Panc1 (cell line): Measurements from ENCODE around the gene SLC9C1. TPM values are rescaled to one million over a fixed set of nuclear protein-coding genes. Genes with fewer than 3 reads are reported as not detected.

ENCODE experiments used
- ATAC-seq: fragments of 200-7000 bp; cut with Tn5 transposase; 2 replicates; pipeline ENCODE4 v1.9.1; 2020; ENCODE audit warnings: mild to moderate bottlenecking, moderate library complexity
- BruUV-seq: library from RNA; stranded (reverse); fragments of 400-500 nt; replicated peaks from 2 replicates; lab custom pipeline; 2021; lab: Mats Ljungman, UMichigan
- CTCF ChIA-PET: fragments of 300-600 bp; sonication (Branson Sonifier 250); formaldehyde crosslinking; loops from one replicate; lab custom pipeline; 2022; ENCODE audit warnings: antibody characterized with exemption; lab: Charles Lee
- POLR2A ChIA-PET: fragments of 300-600 bp; sonication (Branson Sonifier 250); formaldehyde crosslinking; loops from one replicate; lab custom pipeline; 2022; ENCODE audit warnings: antibody characterized with exemption; lab: Charles Lee
- DNase-seq: peaks from one replicate; pipeline ENCODE4 v3.0.0-alpha.2; 2010; ENCODE audit warnings: low read depth, low spot score
- H3K27ac ChIP-seq: 2 replicates; pipeline ENCODE4 v1.5.1; 2011; ENCODE audit warnings: mild to moderate bottlenecking, low read length, inconsistent platforms
- H3K27me3 ChIP-seq: fragments of 200-500 bp; sonication (Bioruptor generic); 2 replicates; pipeline ENCODE4 v1.6.0; 2014; ENCODE audit warnings: low read length, inconsistent platforms; ENCODE audit not compliant: control insufficient read depth, insufficient read depth
- H3K36me3 ChIP-seq: fragments of 200-500 bp; sonication (Bioruptor generic); 2 replicates; pipeline ENCODE4 v1.5.1; 2014; ENCODE audit warnings: inconsistent platforms, mild to moderate bottlenecking, low read length, moderate library complexity; ENCODE audit not compliant: control insufficient read depth, insufficient read depth
- H3K4me1 ChIP-seq: 2 replicates; pipeline ENCODE4 v1.5.1; 2011; ENCODE audit warnings: inconsistent platforms, mild to moderate bottlenecking, low read length, moderate library complexity; ENCODE audit not compliant: control insufficient read depth, insufficient read depth
- H3K4me3 ChIP-seq, 2 experiments: 2 replicates each; pipeline ENCODE4 v1.5.1; 2011 to 2012; ENCODE audit warnings: low read depth in 2 of 2, low read length in 2 of 2, mild to moderate bottlenecking in 2 of 2, inconsistent platforms in 1 of 2, moderate library complexity in 1 of 2
- H3K9me3 ChIP-seq: fragments of 200-500 bp; sonication (Bioruptor generic); 2 replicates; pipeline ENCODE4 v1.5.1; 2014; ENCODE audit warnings: low read depth, mild to moderate bottlenecking, inconsistent platforms, low read length, moderate library complexity; ENCODE audit not compliant: control insufficient read depth, insufficient read depth
- CTCF ChIP-seq: fragments of 450-650 bp; IDR thresholded peaks from 2 replicates; pipeline ENCODE4 v1.5.1; 2017; ENCODE audit warnings: mild to moderate bottlenecking
- POLR2AphosphoS5 ChIP-seq: IDR thresholded peaks from 2 replicates; pipeline ENCODE4 v1.6.1; 2012; ENCODE audit warnings: mild to moderate bottlenecking, low read depth, low read length, moderate library complexity
- REST ChIP-seq, 2 experiments: IDR thresholded peaks; 2 replicates each; pipeline ENCODE4 v1.6.1; 2011 to 2012; ENCODE audit warnings: low read depth in 2 of 2, control low read depth in 1 of 2, low read length in 1 of 2, mild to moderate bottlenecking in 1 of 2, moderate library complexity in 1 of 2; ENCODE audit not compliant: insufficient read depth in 1 of 2
- SIN3A ChIP-seq: IDR thresholded peaks from 2 replicates; pipeline ENCODE4 v1.6.1; 2012; ENCODE audit warnings: low read depth, mild to moderate bottlenecking, low read length, moderate library complexity, borderline replicate concordance; ENCODE audit not compliant: insufficient read depth
- TCF7L2 ChIP-seq: IDR thresholded peaks from 2 replicates; pipeline ENCODE4 v1.6.1; 2011; ENCODE audit warnings: mild to moderate bottlenecking, low read depth, low read length, inconsistent platforms
- in situ Hi-C: cut with HindIII; loops from 2 replicates; pipeline ENCODE4 v1.10.0; 2016; ENCODE audit warnings: low sequenced_read_pairs, low pct_unique_long_range_greater_than_20kb
- intact Hi-C: fragments of 100-400 bp; cut with micrococcal nuclease; formaldehyde crosslinking; loops from one replicate; pipeline ENCODE4 v1.10.0; 2022; ENCODE audit not compliant: unreplicated experiment
- total RNA-seq: library from RNA; stranded (reverse); gene quantifications from one replicate; pipeline ENCODE4 v1.2.1, GENCODE V29; 2021; ENCODE audit not compliant: unreplicated experiment

Gene SLC9C1
- total RNA-seq, 1 experiment from 2014 or later, result not detected

GRCh38 chr3:112149136-112149535 lies 144.9 kb downstream of the SLC9C1 start:
- Histone ChIP-seq H3K27me3 (no peaks in the 10 kb centered on the region), H3K9me3 (no peaks in the 10 kb centered on the region), H3K27ac (no peak overlapping the region), H3K4me3 (no peak overlapping the region), H3K4me1 (no peaks in the 10 kb centered on the region), H3K36me3 (no peaks in the 10 kb centered on the region)
- ATAC-seq (no peak), DNase-seq (no peak)
- CTCF ChIA-PET, result no interaction called here
- no peak for TF ChIP-seq SIN3A
- no peak for TF ChIP-seq CTCF
- TF ChIP-seq POLR2AphosphoS5, result no peak
- no peak for TF ChIP-seq REST (IDR thresholded peaks at IDR 0.05; ENCODE audit: insufficient read depth in 1 of 2, low read depth in 2 of 2, low read length in 1 of 2)
- TF ChIP-seq TCF7L2, result no peak
- in situ Hi-C loops, result no loop called here
- POLR2A ChIA-PET, result no interaction called here
- intact Hi-C loops, result no loop called here
- no TSS peak for BruUV-seq

GRCh38 chr3:112143689-112144088 lies 150.3 kb downstream of the SLC9C1 start:
- ChIA-PET CTCF (no interaction called here), POLR2A (no interaction called here)
- intact Hi-C loops (no loop called here), in situ Hi-C loops (no loop called here)
- DNase-seq (no peak), ATAC-seq (no peak)
- Histone ChIP-seq H3K4me1 (no peaks in the 10 kb centered on the region), H3K27ac (no peak overlapping the region), H3K4me3 (no peak overlapping the region), H3K36me3 (no peaks in the 10 kb centered on the region), H3K9me3 (no peaks in the 10 kb centered on the region), H3K27me3 (peaks cover 3% of the 10 kb centered on the region; the same call in 1 of the 2 replicates)
- no peak for TF ChIP-seq POLR2AphosphoS5
- TF ChIP-seq CTCF, result no peak
- no peak for TF ChIP-seq REST (IDR thresholded peaks at IDR 0.05; ENCODE audit: insufficient read depth in 1 of 2, low read depth in 2 of 2, low read length in 1 of 2)
- no peak for TF ChIP-seq SIN3A
- TF ChIP-seq TCF7L2, result no peak
- no TSS peak for BruUV-seq
